SK-N-SH treated with all-trans-retinoic acid at 6 μM for 48 hours (cell line): ENCODE results near the gene SEMA3D.

Experiments used
- ATAC-seq: fragments of 200-7000 bp; cut with Tn5 transposase; 3 replicates; pipeline ENCODE4 v1.9.1; 2020; ENCODE audit warnings: mild to moderate bottlenecking, moderate library complexity
- ARNTL ChIP-seq: fragments of 450-650 bp; formaldehyde crosslinking; IDR thresholded peaks from 2 replicates; pipeline ENCODE4 v1.5.0; 2020; ENCODE audit warnings: low read depth, mild to moderate bottlenecking, moderate library complexity, borderline replicate concordance
- BACH2 ChIP-seq: fragments of 250-450 bp; sonication (Bioruptor Pico); IDR thresholded peaks from 2 replicates; pipeline ENCODE4 v1.9.0; 2021; ENCODE audit warnings: mild to moderate bottlenecking, borderline replicate concordance
- CSDC2 ChIP-seq: fragments of 250-450 bp; sonication (Bioruptor Pico); IDR thresholded peaks from 2 replicates; pipeline ENCODE4 v1.5.0; 2020; ENCODE audit warnings: mild to moderate bottlenecking, moderate library complexity
- ESRRG ChIP-seq: fragments of 250-450 bp; sonication (Bioruptor Pico); IDR thresholded peaks from 2 replicates; pipeline ENCODE4 v1.6.1; 2021; ENCODE audit warnings: mild to moderate bottlenecking
- GLIS3 ChIP-seq: fragments of 250-450 bp; sonication (Bioruptor Pico); IDR thresholded peaks from 2 replicates; pipeline ENCODE4 v1.5.0; 2020; ENCODE audit warnings: mild to moderate bottlenecking, moderate library complexity
- ISL1 ChIP-seq: fragments of 250-450 bp; sonication (Bioruptor Pico); IDR thresholded peaks from 2 replicates; pipeline ENCODE4 v2.1.2; 2022; ENCODE audit warnings: mild to moderate bottlenecking, moderate library complexity
- POU6F1 ChIP-seq: fragments of 250-450 bp; sonication (Bioruptor Pico); IDR thresholded peaks from 2 replicates; pipeline ENCODE4 v1.8.0; 2021; ENCODE audit warnings: low read depth, mild to moderate bottlenecking, moderate library complexity, borderline replicate concordance
- PPARA ChIP-seq: fragments of 250-450 bp; sonication (Bioruptor Pico); IDR thresholded peaks from 2 replicates; pipeline ENCODE4 v1.5.0; 2020; ENCODE audit warnings: mild to moderate bottlenecking, borderline replicate concordance
- SNAI2 ChIP-seq: fragments of 250-450 bp; sonication (Bioruptor Pico); IDR thresholded peaks from 2 replicates; pipeline ENCODE4 v1.5.0; 2020; ENCODE audit warnings: mild to moderate bottlenecking, moderate library complexity
- TCF4 ChIP-seq: fragments of 250-450 bp; sonication (Bioruptor Pico); IDR thresholded peaks from 2 replicates; pipeline ENCODE4 v1.8.0; 2021; ENCODE audit warnings: mild to moderate bottlenecking, moderate library complexity, borderline replicate concordance
- TOX ChIP-seq: fragments of 250-450 bp; sonication (Bioruptor Pico); IDR thresholded peaks from 2 replicates; pipeline ENCODE4 v1.8.0; 2021; ENCODE audit warnings: mild to moderate bottlenecking, moderate library complexity, borderline replicate concordance
- TSHZ2 ChIP-seq: fragments of 250-450 bp; sonication (Bioruptor Pico); IDR thresholded peaks from 2 replicates; pipeline ENCODE4 v1.5.0; 2020; ENCODE audit warnings: mild to moderate bottlenecking, moderate library complexity
- ZC3H10 ChIP-seq: fragments of 250-450 bp; sonication (Bioruptor Pico); IDR thresholded peaks from 2 replicates; pipeline ENCODE4 v1.5.1; 2021; ENCODE audit warnings: mild to moderate bottlenecking, moderate library complexity
- ZFP3 ChIP-seq: fragments of 250-450 bp; sonication (Bioruptor Pico); IDR thresholded peaks from 2 replicates; pipeline ENCODE4 v1.5.0; 2020; ENCODE audit warnings: mild to moderate bottlenecking, moderate library complexity
- ZFP30 ChIP-seq: fragments of 450-650 bp; formaldehyde crosslinking; IDR thresholded peaks from 2 replicates; pipeline ENCODE4 v1.5.0; 2022; ENCODE audit warnings: mild to moderate bottlenecking, moderate library complexity
- ZNF565 ChIP-seq: fragments of 450-650 bp; formaldehyde crosslinking; conservative IDR thresholded peaks from 2 replicates; pipeline ENCODE4 v1.5.0; 2020; ENCODE audit warnings: low read depth, mild to moderate bottlenecking, moderate library complexity
- ZNF70 ChIP-seq: fragments of 450-650 bp; formaldehyde crosslinking; IDR thresholded peaks from 2 replicates; pipeline ENCODE4 v1.5.0; 2020; ENCODE audit warnings: mild to moderate bottlenecking, moderate library complexity
- ZNF8 ChIP-seq: fragments of 450-650 bp; formaldehyde crosslinking; IDR thresholded peaks from 2 replicates; pipeline ENCODE4 v1.5.0; 2020; ENCODE audit warnings: mild to moderate bottlenecking, moderate library complexity
- TF ChIP-seq, protein P1 (sequence below): fragments of 250-450 bp; sonication (Bioruptor Pico); IDR thresholded peaks from 2 replicates; pipeline ENCODE4 v1.5.1; 2021; ENCODE audit warnings: mild to moderate bottlenecking, moderate library complexity
- TF ChIP-seq, protein P2 (sequence below): fragments of 250-450 bp; sonication (Bioruptor Pico); IDR thresholded peaks from 2 replicates; pipeline ENCODE4 v1.8.0; 2020; ENCODE audit warnings: mild to moderate bottlenecking, moderate library complexity, borderline replicate concordance
- TF ChIP-seq, protein P3 (sequence below): fragments of 250-450 bp; sonication (Bioruptor Pico); IDR thresholded peaks from 2 replicates; pipeline ENCODE4 v1.5.1; 2020; ENCODE audit warnings: low read depth, mild to moderate bottlenecking, moderate library complexity

SEMA3D gene

GRCh38 chr7:85133560-85133959 is 53.3 kb downstream of the SEMA3D start:
- ATAC-seq, result no peak
- TF ChIP-seq, protein P1, sequence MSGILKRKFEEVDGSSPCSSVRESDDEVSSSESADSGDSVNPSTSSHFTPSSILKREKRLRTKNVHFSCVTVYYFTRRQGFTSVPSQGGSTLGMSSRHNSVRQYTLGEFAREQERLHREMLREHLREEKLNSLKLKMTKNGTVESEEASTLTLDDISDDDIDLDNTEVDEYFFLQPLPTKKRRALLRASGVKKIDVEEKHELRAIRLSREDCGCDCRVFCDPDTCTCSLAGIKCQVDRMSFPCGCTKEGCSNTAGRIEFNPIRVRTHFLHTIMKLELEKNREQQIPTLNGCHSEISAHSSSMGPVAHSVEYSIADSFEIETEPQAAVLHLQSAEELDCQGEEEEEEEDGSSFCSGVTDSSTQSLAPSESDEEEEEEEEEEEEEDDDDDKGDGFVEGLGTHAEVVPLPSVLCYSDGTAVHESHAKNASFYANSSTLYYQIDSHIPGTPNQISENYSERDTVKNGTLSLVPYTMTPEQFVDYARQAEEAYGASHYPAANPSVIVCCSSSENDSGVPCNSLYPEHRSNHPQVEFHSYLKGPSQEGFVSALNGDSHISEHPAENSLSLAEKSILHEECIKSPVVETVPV (CRISPR knock-in tag), result no peak
- TF ChIP-seq TOX (no peak), CSDC2 (no peak), ZFP30 (no peak), ZNF565 (0 out of 2 replicates have a peak, but pooled peaks have one; percentile 20), TCF4 (peak; percentile 73; the same call in 1 of the 2 replicates), BACH2 (CRISPR knock-in tag) (no peak), ZNF70 (no peak), PPARA (CRISPR knock-in tag) (no peak), POU6F1 (CRISPR knock-in tag) (no peak), ZNF8 (CRISPR knock-in tag) (no peak), ISL1 (CRISPR knock-in tag) (peak; percentile 97)
- TF ChIP-seq, protein P2, sequence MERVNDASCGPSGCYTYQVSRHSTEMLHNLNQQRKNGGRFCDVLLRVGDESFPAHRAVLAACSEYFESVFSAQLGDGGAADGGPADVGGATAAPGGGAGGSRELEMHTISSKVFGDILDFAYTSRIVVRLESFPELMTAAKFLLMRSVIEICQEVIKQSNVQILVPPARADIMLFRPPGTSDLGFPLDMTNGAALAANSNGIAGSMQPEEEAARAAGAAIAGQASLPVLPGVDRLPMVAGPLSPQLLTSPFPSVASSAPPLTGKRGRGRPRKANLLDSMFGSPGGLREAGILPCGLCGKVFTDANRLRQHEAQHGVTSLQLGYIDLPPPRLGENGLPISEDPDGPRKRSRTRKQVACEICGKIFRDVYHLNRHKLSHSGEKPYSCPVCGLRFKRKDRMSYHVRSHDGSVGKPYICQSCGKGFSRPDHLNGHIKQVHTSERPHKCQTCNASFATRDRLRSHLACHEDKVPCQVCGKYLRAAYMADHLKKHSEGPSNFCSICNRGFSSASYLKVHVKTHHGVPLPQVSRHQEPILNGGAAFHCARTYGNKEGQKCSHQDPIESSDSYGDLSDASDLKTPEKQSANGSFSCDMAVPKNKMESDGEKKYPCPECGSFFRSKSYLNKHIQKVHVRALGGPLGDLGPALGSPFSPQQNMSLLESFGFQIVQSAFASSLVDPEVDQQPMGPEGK (CRISPR knock-in tag), result no peak
- TF ChIP-seq, protein P3, sequence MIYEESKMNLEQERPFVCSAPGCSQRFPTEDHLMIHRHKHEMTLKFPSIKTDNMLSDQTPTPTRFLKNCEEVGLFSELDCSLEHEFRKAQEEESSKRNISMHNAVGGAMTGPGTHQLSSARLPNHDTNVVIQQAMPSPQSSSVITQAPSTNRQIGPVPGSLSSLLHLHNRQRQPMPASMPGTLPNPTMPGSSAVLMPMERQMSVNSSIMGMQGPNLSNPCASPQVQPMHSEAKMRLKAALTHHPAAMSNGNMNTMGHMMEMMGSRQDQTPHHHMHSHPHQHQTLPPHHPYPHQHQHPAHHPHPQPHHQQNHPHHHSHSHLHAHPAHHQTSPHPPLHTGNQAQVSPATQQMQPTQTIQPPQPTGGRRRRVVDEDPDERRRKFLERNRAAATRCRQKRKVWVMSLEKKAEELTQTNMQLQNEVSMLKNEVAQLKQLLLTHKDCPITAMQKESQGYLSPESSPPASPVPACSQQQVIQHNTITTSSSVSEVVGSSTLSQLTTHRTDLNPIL (CRISPR knock-in tag), result 0 out of 2 replicates have a peak, but pooled peaks have one; percentile 37

DNA sequence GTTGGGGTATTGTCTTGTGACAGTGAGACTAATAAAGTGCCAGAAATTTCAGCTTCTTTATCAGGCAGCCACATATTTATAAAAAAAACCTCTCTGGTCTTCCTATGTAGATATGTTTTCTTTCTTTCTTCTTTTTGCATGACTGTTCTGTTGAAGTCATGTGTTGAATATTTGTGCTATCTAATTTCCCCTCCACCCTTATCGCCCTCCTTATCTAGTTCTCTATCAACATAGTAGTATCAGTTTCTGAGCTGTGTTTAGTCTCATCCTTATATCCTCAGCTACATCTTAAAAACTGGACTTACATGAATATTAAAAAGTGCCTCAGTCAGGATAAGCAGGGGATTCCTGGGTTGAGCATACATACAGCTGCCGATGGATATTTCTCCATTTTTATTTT is 53.9 kb downstream of the SEMA3D start:
- ATAC-seq, result no peak
- TF ChIP-seq TCF4 (no peak), ZNF565 (no peak), ESRRG (CRISPR knock-in tag) (no peak), POU6F1 (CRISPR knock-in tag) (no peak), ZFP3 (CRISPR knock-in tag) (no peak), ARNTL (CRISPR knock-in tag) (no peak)

- ATAC-seq, result no peak
- TF ChIP-seq ESRRG (CRISPR knock-in tag), result no peak
- TF ChIP-seq TSHZ2, result no peak
- TF ChIP-seq ZNF8 (CRISPR knock-in tag), result no peak
- no peak for TF ChIP-seq ZNF565
- no peak for TF ChIP-seq ISL1 (CRISPR knock-in tag)
- no peak for TF ChIP-seq TOX
- TF ChIP-seq ZC3H10 (CRISPR knock-in tag), result no peak
- no peak for TF ChIP-seq POU6F1 (CRISPR knock-in tag)
- TF ChIP-seq SNAI2 (CRISPR knock-in tag), result no peak
- TF ChIP-seq, protein P1 (CRISPR knock-in tag), result no peak
- no peak for TF ChIP-seq GLIS3 (CRISPR knock-in tag)
- TF ChIP-seq, protein P3 (CRISPR knock-in tag), result no peak
- TF ChIP-seq, all 23 proteins: peak for 0
Observed at GRCh38 chr7:85130702-85131101, 56.2 kb downstream of the SEMA3D start.
